Osteoblast (primary cell): Measurements from ENCODE around the gene KRT6C. TPM values are rescaled to one million over a fixed set of nuclear protein-coding genes. Genes with fewer than 3 reads are reported as not detected.
A peak's percentile ranks its signal among the peaks of the same experiment; 100 is the strongest.

Experiments used
- DNase-seq: peaks from one replicate; pipeline ENCODE4 v3.0.0; 2011; ENCODE audit warnings: low spot score, mixed read lengths; ENCODE audit not compliant: insufficient read length; ENCODE audit errors: missing footprints
- H2AFZ ChIP-seq: 2 replicates; pipeline ENCODE4 v1.6.0; 2011; ENCODE audit warnings: mild to moderate bottlenecking, low read length
- H3K27ac ChIP-seq: 2 replicates; pipeline ENCODE4 v1.5.1; 2011; ENCODE audit warnings: mild to moderate bottlenecking, low read depth, low read length, moderate library complexity
- H3K27me3 ChIP-seq: 2 replicates; pipeline ENCODE4 v1.6.0; 2012; ENCODE audit warnings: mild to moderate bottlenecking, control low read depth, inconsistent platforms, low read length, moderate library complexity; ENCODE audit not compliant: insufficient read depth
- H3K36me3 ChIP-seq: 2 replicates; pipeline ENCODE4 v1.5.1; 2011; ENCODE audit warnings: mild to moderate bottlenecking, low read length, control low read depth, moderate library complexity; ENCODE audit not compliant: insufficient read depth
- H3K4me1 ChIP-seq: 2 replicates; pipeline ENCODE4 v1.5.1; 2011; ENCODE audit warnings: mild to moderate bottlenecking, low read length, control low read depth, moderate library complexity; ENCODE audit not compliant: insufficient read depth
- H3K4me2 ChIP-seq: 2 replicates; pipeline ENCODE4 v1.6.0; 2011; ENCODE audit warnings: mild to moderate bottlenecking, low read length; ENCODE audit not compliant: insufficient read depth
- H3K4me3 ChIP-seq: fragments of 200-600 bp; sonication (generic); 3 replicates; pipeline ENCODE4 v1.5.1; 2012; ENCODE audit warnings: mild to moderate bottlenecking, low read length, inconsistent platforms; ENCODE audit not compliant: insufficient read depth
- H3K79me2 ChIP-seq: 2 replicates; pipeline ENCODE4 v1.6.0; 2012; ENCODE audit warnings: mild to moderate bottlenecking, low read length, control low read depth, inconsistent platforms; ENCODE audit not compliant: insufficient read depth
- H3K9me3 ChIP-seq: 2 replicates; pipeline ENCODE4 v1.5.1; 2011; ENCODE audit warnings: low read depth, low read length, control low read depth
- H4K20me1 ChIP-seq: 2 replicates; pipeline ENCODE4 v1.6.0; 2012; ENCODE audit warnings: mild to moderate bottlenecking, low read length, control low read depth; ENCODE audit not compliant: insufficient read depth
- total RNA-seq: library from RNA; depleted of rRNA; stranded (reverse); fragments of >200 nt; gene quantifications from 2 replicates; pipeline ENCODE4 v1.2.3, GENCODE V29; 2012
- TF ChIP-seq, protein P1 (sequence below): IDR thresholded peaks from 2 replicates; pipeline ENCODE4 v1.5.1; 2011; ENCODE audit warnings: mild to moderate bottlenecking, low read depth, low read length, moderate library complexity; ENCODE audit errors: extremely low read depth

Gene KRT6C
- total RNA-seq, 1 donor: not detected

DNA sequence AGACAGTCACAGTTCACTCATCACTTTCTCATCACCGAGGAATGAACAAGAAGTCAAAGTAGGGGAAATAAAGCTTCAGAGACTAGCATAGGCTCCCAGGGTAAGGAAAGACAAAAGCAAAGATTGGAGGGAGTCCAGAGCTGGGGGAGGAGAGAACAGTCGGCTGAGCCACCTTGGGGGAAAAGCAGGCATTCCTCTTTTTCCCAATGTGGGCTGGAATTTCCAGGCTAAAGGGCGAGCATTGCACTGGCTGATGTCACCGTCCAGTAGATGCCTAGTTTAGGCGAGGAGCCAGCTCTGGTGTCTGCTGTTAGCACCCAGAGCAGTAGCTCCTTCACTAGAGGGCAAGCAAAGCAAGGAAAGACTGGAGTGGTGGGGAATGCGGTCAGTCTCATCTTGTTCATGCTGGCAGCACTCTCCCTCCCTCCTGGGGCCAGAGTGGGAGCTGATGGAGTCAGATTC is 31.0 kb downstream of the KRT6C start:
- TF ChIP-seq, protein P1, sequence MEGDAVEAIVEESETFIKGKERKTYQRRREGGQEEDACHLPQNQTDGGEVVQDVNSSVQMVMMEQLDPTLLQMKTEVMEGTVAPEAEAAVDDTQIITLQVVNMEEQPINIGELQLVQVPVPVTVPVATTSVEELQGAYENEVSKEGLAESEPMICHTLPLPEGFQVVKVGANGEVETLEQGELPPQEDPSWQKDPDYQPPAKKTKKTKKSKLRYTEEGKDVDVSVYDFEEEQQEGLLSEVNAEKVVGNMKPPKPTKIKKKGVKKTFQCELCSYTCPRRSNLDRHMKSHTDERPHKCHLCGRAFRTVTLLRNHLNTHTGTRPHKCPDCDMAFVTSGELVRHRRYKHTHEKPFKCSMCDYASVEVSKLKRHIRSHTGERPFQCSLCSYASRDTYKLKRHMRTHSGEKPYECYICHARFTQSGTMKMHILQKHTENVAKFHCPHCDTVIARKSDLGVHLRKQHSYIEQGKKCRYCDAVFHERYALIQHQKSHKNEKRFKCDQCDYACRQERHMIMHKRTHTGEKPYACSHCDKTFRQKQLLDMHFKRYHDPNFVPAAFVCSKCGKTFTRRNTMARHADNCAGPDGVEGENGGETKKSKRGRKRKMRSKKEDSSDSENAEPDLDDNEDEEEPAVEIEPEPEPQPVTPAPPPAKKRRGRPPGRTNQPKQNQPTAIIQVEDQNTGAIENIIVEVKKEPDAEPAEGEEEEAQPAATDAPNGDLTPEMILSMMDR: peak; percentile 52
- peak; percentile 94 for DNase-seq
- Histone ChIP-seq H4K20me1 (no peaks in the 10 kb centered on the region), H3K36me3 (no peaks in the 10 kb centered on the region), H2AFZ (no peak overlapping the region), H3K79me2 (no peaks in the 10 kb centered on the region), H3K4me1 (peaks cover 40% of the 10 kb centered on the region), H3K4me3 (no peak overlapping the region), H3K9me3 (no peaks in the 10 kb centered on the region), H3K4me2 (peak overlapping the region; percentile 43), H3K27ac (peak overlapping the region; percentile 84), H3K27me3 (peaks cover 5% of the 10 kb centered on the region)

- H3K9me3 ChIP-seq: no peaks in the 10 kb centered on the region
- H3K27ac ChIP-seq: peak overlapping the region; percentile 84
- no peak for DNase-seq
Measured at GRCh38 chr12:52441320-52441911, 32.2 kb downstream of the KRT6C start.

DNA sequence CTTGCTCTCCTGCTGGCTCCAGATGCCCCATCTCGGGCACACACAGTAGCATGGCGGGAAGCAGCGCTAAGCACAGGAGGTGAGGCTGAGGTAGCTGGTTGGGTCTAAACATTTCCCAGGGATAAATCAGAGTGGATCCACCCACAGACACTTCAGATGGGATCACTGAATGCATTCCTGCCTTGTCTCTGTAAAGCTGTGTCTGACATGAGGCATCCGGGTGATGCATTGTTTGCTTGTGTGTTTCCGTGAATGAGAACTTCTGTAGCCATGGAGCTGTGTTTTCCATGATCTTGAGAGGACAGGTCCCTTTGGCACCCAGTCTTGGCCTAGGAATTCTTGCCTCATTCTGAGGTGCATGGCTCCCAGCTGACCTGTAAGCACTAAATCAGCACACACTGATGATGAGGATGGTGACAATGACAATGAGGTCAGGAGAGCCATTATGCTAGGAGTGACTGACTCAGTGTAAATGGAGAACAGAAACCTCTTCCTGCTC is 32.7 kb downstream of the KRT6C start:
- no peaks in the 10 kb centered on the region for H3K9me3 ChIP-seq
- peak overlapping the region; percentile 84 for H3K27ac ChIP-seq
- TF ChIP-seq, protein P1: no peak
- H3K79me2 ChIP-seq: no peaks in the 10 kb centered on the region
- H3K27me3 ChIP-seq: no peaks in the 10 kb centered on the region
- no peaks in the 10 kb centered on the region for H3K36me3 ChIP-seq
- no peak overlapping the region for H3K4me3 ChIP-seq
- peak; percentile 79 for DNase-seq
- H2AFZ ChIP-seq: no peak overlapping the region
- peaks cover 40% of the 10 kb centered on the region for H3K4me1 ChIP-seq
- peak overlapping the region; percentile 15 for H3K4me2 ChIP-seq
- no peaks in the 10 kb centered on the region for H4K20me1 ChIP-seq

More at GRCh38 chr12:52441320-52441911, 32.2 kb downstream of the KRT6C start:
- Histone ChIP-seq H3K4me2 (peak overlapping the region; percentile 15), H3K27me3 (peaks cover 2% of the 10 kb centered on the region), H3K4me1 (peaks cover 40% of the 10 kb centered on the region), H3K4me3 (no peak overlapping the region), H3K36me3 (no peaks in the 10 kb centered on the region), H2AFZ (no peak overlapping the region), H4K20me1 (no peaks in the 10 kb centered on the region), H3K79me2 (no peaks in the 10 kb centered on the region)
- TF ChIP-seq, protein P1: no peak

GRCh38 chr12:52439845-52440244 is 33.8 kb downstream of the KRT6C start:
- Histone ChIP-seq H3K9me3 (no peaks in the 10 kb centered on the region), H3K4me2 (no peak overlapping the region), H3K79me2 (no peaks in the 10 kb centered on the region), H3K27me3 (no peaks in the 10 kb centered on the region), H3K36me3 (no peaks in the 10 kb centered on the region), H3K4me1 (peaks cover 40% of the 10 kb centered on the region), H2AFZ (no peak overlapping the region), H3K27ac (peak overlapping the region; percentile 84), H3K4me3 (no peak overlapping the region), H4K20me1 (no peaks in the 10 kb centered on the region)
- TF ChIP-seq, protein P1: no peak
- DNase-seq: no peak
